ENCODE results near the gene CDHR5.

DNA sequence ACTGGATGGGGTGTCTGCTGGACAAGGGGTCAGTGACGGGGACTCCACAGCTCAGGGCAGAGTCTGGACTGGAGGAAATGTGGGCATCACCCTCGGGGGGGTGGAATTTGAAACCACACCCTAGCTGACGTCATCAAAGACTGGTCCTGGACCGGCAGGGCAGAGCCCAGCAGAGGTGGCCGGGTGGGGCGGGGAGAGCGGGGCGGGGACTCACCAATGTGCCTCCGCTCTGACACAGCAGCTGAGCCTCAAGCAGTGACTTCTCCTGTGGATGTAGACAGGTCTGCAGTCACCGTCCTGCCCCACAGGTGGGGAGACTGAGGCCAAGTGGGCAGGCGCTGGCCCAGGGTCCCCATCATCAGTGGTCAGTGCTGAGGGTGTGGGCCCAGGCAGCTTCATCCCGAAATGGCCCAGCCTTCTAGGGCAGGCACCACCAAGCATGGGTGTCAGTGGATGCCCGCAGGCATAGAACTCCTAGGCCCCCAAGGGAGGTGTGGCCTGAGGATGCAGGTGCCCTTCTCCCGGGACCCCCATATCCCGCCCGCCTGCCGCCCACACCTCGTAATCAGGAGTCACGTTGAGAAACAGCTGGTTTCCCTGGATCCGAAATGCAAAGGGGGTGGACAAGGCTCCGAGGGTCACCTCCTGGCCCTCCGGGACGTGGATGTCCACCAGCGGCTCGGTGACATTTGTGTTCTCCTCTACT lies 603 bp downstream of the CDHR5 start:
- TF ChIP-seq, protein P1, sequence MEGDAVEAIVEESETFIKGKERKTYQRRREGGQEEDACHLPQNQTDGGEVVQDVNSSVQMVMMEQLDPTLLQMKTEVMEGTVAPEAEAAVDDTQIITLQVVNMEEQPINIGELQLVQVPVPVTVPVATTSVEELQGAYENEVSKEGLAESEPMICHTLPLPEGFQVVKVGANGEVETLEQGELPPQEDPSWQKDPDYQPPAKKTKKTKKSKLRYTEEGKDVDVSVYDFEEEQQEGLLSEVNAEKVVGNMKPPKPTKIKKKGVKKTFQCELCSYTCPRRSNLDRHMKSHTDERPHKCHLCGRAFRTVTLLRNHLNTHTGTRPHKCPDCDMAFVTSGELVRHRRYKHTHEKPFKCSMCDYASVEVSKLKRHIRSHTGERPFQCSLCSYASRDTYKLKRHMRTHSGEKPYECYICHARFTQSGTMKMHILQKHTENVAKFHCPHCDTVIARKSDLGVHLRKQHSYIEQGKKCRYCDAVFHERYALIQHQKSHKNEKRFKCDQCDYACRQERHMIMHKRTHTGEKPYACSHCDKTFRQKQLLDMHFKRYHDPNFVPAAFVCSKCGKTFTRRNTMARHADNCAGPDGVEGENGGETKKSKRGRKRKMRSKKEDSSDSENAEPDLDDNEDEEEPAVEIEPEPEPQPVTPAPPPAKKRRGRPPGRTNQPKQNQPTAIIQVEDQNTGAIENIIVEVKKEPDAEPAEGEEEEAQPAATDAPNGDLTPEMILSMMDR (IDR thresholded peaks at IDR 0.05; ENCODE audit: poor library complexity), result no peak
- TF ChIP-seq EZH2phosphoT487 (IDR thresholded peaks at IDR 0.05; ENCODE audit: low read depth, severe bottlenecking, unreplicated experiment), result no peak
